Measurements from ENCODE around the gene GIPC3.

GIPC3 gene, protein sequence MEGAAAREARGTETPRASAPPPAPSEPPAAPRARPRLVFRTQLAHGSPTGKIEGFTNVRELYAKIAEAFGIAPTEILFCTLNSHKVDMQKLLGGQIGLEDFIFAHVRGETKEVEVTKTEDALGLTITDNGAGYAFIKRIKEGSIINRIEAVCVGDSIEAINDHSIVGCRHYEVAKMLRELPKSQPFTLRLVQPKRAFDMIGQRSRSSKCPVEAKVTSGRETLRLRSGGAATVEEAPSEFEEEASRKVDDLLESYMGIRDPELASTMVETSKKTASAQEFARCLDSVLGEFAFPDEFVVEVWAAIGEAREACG

DNA sequence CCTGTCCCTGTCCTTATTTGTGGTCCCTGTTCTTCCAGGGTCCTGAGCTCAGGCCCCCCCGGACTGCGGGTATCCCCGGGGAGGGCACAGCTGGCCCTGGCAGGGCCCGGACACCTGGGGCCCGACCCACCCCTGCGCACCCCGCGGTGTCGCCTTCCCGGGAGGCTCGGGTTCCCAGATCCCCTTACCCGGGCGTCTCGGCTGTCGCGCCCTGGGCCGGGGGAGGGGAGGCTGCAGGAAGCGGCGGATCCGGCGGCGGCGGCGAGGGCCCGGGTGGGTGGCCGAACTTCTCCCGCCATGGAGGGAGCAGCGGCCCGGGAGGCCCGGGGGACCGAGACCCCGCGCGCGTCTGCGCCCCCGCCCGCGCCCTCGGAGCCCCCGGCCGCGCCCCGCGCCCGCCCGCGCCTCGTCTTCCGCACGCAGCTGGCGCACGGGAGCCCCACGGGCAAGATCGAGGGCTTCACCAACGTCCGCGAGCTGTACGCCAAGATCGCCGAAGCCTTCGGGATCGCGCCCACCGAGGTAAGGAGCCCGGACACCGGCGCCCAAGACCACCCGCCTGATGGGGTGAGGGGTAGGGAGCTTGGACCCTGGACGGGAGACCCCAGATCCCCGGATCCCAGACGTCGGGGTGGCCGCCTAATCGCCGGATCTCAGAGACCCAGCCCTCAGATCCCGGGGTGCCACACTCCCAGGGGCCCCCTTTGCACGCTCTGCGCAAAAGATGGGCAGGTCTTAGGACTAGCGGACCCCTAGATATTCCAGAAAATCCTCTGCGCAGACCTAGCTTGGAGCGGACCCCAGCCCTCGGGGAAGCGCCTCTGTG is at the start of gene GIPC3:
Gene GIPC3 (plus strand): TSS at position 178 of the 826 bp plus-strand sequence. CDS start 120 bp downstream, at position 298.
- DNase-seq: no peak

DNA sequence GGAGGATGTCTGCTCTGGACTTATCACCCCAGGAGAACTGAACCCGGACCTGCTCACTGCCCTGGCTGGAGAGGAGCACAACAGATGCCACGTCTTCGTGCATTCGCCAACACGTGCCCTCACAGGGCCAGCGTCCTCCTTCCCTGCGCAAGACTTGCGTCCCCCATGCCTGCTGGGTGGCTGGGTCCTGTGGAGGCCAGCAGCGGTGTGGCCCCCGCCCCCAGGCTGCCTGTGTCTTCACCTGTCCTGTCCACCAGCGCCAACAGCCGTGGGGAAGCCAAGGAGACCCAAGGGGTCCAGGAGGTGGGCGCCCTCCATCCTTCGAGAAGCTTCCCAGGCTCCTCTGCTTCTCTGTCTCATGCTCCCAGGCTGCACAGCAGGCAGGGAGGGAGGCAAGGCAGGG is 49.7 kb upstream of the GIPC3 start:
- DNase-seq: no peak

DNA sequence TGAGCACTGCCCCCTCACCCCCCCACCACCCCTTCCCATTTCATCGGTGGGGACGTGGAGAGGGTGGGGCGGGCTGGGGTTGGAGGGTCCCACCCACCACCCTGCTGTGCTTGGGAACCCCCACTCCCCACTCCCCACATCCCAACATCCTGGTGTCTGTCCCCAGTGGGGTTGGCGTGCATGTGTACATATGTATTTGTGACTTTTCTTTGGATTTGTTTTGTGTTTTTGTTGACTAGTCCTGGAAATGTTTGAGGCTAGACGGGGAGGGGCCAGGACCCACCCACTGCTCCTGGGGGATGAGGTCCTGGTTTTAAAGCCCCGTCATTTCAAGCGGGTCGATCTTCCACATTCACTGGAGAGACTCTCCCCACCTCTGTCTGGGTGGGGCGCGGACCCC is 49.3 kb upstream of the GIPC3 start:
- DNase-seq: no peak

DNA sequence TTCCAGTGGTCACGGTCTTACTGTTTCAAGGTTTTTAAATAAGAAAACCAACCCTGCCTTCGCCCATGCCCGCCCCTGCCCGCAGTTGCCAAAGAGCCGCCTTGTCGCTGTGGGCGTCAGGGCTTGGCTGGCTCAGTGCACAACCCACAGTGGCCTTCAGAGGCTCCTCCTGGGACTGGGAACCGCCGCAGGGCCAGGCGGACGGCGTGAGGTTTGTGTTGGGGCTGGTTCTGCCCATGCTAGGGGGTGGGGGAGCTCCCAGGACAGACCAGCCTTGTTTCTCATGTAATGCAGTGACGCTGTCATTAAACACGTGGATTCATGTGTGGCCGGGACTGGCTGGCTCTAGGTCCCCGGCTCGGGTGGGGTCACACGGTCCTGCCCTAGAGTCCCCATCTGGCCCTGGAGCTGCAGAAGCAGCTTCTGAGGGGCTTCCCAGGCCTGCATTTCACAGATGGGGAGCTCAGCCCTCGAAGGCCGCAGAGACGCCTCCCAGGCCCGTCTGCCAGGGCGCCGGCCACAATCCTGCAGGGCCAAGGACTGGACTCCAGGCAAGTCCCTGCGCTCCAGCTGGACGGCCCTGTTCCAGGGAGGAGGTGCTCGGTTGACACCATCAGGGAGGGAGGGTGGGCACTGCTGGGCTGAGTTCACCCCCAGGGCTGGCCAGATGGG is 48.7 kb upstream of the GIPC3 start:
- DNase-seq: no peak

DNA sequence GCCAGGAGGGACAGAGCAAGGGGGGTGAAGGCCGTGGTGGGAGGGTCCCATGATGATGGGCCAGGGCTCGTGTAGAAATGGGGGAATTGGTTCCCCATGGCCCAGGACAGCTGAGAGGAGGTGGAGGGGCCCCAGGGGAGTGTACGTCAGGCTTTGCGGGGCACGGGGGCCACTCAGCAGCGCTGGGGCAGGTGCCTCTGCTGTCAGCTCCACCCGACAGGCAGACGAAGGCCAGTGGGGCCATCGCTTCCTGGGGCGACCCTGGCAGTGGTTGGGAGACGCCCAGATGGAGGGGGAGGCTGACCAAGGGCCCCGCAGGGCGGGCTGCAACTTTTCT is 48.2 kb upstream of the GIPC3 start:
- DNase-seq: no peak

DNA sequence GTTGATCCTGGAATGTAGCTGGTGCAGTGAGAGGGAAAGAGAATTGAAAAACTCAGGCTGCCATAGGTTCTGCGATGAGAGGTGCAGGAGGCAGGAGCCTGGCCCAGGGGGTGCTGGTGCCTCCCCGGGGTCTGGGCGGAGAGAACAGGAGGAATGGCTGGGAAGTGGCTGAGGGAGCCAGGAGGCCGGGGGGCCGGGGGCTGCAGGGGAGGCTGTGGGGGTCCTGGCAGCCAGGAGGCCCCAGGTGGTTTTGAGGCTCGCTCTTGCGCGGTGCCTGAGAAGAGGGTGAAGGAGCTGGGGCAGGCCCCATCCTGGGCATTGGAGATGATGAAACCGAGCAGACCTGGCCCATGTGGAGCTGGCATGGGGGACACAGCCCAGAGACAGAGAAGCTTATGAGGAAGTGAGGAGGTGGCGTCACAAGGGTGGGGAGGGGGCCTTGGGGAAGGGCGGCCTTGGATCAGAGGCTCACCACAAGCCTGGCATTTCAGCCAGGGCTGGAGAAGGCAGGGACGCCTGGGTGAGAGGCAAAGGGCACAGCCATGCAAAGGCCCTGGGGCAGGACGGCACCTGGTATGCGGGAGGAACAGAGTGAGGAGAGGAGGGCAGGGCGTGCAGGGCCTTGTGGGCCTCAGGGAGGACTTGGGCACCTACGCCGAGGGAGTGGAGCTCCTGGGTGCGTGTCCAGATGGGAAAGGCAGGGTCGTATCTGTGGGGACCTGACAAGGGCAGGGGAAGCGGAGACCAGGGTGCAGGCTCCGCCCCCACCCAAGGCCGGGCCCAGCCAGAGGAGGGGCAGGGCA is 47.6 kb upstream of the GIPC3 start:
- DNase-seq: no peak

DNA sequence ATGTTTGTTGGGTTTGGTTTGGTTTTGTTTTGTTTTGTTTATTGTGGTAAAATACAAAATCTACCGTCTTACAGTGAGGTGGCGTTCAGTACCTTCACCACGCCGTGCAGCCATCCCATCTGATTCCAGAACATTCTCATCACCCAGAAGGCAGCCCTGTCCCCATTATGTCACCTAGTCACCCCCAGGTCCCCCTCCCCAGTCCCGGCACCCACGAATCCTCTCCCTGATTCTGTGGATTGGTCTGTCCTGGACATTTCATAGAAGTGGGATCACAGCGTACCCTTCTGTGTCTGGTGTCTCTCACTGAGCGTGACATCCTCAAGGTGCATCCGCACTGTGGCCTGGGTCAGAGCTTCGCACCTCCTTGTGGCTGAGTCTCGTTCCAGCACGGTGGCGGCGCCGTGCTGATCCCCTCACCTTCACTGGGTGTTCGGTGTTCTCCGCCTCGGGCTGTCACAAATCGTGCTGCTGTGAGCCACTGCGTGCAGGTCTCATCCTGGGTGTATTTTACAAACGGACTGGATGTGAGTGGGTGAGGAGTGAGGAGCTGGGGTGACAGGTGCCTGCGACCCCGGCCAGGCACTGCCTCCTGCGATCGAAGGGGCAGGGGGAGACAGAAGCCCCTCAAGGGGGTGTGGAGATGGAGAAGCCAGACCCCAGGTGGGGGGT is 46.9 kb upstream of the GIPC3 start:
- no peak for DNase-seq

DNA sequence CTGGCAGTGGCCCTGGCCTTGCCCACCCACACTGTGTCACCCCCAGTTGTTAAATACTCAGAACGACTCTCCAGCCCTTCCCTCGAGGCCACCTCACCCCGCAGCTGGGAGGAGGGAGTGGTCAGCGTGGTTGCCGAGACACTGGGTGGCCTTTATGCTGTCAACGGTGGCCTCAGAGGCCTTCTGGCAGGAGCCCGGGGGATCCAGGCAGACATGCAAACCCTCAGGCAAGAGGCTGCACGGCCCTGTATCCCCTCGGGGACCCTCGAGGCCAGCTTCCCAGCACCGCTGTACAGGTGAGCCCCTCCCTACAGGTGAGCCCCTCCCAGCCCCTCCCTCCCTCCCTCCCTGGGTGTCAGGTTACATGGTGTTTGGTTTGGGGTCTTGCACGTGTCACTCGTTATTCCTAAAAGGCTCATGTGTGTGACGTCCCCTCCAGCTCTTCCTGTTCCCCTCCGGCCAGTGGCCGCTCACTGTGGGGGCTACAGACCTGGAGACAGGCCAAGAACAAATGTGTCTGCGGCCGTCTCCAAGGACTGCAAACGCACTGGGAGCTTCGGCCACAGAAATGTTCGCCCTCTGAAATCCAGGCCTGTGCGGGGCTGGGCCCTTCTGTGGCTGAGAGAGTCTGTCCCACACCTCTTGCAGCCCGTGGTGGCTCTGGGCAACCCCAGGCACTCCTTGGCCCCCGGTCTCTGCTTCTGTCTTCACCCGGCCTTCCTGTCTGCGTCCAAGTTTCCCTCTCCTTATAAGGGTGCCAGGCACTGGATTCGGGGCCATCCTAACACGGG is 46.1 kb upstream of the GIPC3 start, which contains the start of gene TEKTIP1:
Gene TEKTIP1 (plus strand): TSS at position 210 of the 791 bp plus-strand sequence. CDS start 4 bp downstream, at position 214.
- no peak for DNase-seq

DNA sequence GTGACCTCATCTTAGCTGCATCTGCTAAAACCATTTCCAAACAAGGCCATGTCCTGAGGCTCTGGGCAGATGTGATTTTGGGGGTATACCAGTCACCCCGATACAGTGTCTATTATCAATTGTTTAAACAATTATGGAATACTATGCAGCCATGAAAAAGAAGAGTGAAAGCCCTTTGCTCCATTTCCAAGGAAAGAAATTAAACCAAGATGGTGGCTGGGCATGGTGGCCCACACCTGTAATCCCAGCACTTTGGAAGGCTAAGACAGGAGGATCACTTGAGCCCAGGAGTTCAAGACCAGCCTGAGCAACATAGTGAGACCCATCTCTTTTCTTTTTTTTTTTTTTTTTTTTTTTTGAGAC is 45.5 kb upstream of the GIPC3 start:
- DNase-seq: no peak

DNA sequence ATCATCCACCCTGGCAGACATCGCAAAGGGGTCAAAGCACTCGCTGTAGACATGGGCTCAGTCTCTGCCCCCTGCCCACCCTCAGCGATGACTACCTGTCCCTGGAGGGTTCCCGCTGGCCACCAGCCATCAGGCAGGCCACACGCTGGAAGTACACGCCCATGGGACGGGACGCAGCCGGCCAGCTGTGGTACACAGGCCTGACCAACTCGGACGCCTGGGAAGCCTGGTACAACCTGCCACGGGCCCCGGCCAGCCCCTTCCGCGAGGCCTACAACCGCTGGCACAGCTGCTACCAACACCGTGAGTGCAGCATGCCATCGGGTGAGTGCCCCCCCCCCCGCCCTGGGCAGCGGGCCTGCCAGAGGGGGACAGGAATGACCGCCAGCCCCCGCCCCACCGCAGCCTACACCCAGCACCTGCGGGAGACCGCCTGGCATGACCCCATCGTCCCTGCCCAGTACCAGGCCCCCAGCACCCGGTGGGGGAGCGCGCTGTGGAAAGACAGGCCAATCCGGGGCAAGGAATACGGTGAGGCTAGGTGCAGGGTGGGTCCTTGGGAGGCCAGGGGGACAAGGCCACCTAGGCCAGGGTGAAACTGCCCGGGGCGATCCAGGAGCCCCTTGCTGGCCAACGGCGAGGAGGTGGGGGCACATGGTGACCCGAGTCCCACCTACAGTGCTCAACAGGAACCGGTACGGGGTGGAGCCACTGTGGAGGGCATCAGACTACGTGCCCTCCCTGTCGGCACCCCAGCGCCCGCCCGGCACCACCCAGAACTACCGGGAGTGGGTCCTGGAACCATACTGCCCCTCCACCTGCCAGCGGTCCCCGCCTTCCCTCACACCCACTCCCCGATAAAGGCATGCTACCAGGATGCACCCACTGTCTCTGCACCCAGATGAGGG is 41.9 kb upstream of the GIPC3 start:
- no peak for DNase-seq

DNA sequence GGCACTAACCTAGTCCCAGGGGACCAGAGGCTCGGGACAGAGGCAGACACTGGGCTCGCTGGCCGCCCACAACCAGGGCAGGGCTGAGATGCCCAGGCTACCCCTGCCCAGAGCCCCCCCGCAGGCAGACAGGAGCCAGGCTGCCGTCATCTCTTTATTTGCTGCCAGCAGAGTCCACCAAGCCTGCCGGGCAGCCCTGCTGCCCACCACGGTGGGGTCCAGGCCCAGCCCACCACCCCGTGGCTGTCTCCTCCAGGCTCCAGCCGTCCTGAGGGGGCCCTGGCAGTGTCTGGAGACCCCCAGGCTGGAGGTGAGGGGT is 41.3 kb upstream of the GIPC3 start:
- DNase-seq: no peak

DNA sequence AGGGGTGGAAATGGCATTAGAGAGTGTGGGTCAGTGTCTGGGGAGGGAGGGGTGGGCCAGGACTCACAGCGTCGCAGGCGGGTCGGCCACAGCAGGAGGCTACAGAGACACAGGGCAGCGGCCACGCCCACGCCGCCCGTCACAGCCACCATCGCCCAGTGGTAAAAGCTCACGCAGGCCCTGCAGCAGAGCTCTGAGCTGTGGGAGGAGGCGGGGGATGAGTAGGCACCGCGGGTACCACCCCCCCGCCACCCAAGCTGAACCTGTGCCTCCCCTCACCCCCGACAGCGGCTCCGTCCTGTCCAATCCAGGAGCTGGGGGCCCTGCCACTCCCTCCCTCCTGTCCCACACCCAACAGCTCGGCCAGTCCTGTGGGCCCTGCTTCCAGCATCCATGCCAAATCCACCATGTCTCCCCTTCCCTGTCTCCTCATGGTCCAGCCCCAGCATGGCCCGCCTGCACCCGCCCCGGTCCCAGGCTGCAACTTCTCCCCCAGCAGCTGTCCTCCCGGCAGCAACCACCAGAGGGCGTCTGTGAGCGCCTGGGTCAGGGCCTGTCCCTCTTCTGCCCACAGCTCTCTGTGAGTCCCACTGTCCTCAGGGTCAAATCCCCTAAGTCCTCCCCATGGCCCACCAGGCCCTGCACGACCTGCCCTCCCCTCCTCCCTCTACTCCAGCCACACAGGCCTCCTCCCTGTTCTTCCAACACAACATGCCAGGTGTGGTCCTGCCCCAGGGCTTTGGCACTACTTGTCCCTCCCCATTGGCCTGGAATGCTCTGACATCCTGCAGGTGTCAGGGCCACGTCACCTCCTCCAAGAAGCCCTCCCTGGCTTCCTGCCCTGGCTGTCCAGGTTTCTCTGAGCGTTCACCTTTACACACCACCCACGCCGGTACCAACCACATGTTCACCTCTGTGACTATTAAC is 40.3 kb upstream of the GIPC3 start:
- peak; percentile 23 for DNase-seq

DNA sequence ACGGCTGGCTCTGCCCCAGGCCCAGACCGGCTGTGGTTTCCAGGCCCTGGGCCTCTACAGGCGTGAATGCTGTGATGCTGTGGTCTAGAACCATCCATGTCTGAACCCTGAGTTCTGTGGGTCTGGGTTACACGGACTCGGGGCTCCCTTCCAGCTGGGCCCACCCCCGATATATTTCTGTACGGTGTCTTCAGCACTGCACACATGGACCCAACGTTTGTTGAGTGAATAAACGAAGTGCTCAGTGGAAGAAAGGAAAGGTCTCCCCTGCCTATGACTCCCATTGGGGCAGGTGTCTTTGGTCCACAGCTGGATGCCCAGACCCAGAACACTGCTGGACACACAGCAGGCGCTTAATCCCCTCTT is 39.6 kb upstream of the GIPC3 start:
- DNase-seq: no peak

DNA sequence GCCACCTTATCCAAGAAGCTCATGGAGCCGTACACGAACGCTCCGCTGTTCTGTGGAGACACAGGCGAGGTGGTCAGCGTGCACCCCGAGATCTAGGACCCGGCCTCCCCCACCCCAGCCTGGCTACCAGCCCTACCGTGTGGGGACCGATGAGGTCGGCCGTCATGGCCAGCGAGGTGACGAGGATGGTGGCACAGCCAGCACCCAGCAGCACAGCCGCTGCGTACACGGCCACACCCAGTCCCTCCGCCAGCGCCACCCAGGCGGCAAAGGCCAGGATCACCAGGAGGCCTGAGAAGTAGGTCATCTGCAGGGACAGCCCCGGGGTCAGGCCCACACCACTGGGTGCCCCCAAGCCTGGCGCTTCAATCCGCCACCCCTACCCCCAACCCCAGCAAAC is 39.2 kb upstream of the GIPC3 start:
- no peak for DNase-seq

DNA sequence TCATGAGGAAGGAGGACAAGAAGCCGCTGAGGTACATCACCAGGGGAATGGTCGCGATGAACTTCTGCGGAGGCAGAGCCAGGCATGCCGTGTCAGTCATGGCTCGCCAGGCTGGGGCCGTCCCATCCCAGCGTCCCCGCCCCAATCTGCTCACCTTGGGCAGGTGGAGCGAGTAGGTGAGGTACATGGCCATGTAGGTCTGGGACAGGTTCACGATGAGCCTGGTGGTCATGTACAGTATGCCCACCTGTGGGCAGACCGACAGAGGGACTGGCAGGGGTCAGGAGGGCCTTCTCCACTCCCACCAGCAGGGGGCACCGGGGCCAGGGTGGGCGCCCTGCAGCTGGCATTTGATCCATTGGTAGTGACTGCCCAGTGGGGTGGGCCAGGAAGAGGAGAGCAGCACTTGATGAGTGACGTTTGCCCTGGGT is 38.0 kb upstream of the GIPC3 start:
- DNase-seq: no peak

DNA sequence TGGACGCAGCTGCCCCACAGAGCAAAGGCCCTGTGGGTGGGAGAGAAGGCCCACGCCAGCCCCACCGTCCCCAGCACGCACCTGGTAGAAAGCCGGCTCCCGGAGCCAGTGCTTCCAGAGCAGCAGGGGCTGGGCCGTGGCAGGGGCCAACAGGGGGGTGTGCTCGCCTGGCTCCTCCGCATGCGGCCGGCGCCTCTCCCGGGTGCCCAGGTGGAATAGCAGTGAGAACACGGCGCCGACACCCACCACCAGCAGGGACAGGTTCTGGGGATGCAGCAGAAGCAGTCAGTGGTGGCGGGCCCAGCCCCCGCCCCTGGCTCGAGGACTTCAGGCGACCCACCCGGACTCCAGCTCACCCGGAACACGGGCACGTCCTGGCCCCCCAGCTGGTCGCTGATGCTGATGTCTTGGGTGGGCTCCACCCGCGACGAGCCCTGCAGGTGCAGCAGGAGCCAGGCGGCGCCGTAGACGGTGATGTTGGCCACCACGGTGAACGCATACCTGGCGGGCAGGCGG is 37.5 kb upstream of the GIPC3 start:
- no peak for DNase-seq

DNA sequence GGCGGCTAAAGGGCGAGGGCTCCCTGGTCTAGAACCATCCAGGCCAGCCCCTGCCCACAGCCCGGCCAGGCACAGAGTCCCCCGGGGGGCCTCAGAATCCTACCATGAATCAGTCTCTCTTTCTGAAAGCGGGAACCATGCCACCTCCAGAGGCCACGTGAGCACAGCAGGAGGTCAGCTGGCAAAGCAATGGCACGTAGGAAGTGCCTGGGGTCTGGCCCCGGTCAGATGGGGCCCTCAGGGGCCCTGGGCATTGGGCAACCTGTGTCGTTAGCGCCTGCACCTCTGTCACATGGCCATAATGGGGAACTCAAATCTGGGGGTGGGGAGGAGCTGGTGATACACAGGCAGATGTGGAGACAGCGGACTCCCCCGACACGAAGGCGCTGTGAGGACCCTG is 36.7 kb upstream of the GIPC3 start:
- DNase-seq: no peak

DNA sequence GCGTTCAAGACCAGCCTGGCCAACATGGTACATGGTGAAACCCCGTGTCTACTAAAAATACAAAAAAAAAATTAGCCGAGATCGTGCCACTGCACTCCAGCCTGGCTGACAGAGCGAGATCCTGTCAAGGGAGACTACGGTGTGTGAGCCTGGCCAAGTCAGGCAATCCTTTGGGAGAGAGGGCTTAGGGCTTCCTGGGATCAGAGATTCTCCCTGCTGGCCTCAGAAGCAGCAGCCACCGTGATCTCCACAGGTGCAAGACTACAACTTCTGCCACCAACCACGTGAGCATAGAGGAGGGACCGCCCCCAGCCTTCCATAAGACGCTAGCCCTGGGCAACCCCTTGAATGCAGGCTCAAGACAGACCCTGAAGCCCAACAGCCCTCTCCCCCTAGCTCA is 35.5 kb upstream of the GIPC3 start:
- no peak for DNase-seq

All from NCI-H1092 (cell line).